Gastroesophageal sphincter (tissue), 3 donors: ENCODE data around the gene PKDCC.

Experiments
- EP300 ChIP-seq: sonication (generic); formaldehyde crosslinking; IDR thresholded peaks from one replicate; pipeline ENCODE4 v1.6.1; 2017; ENCODE audit warnings: antibody characterized with exemption, mild to moderate bottlenecking
- TF ChIP-seq, protein P1 (sequence below), 4 experiments: fragments of 200-600 bp in 2 of 4; fragments of 450-650 bp in 2 of 4; sonication (generic) in 1 of 4; IDR thresholded peaks; one replicate each; pipeline ENCODE4 v1.5.1; 2017 to 2019; ENCODE audit warnings: antibody characterized with exemption in 4 of 4, mild to moderate bottlenecking in 2 of 4, moderate library complexity in 2 of 4

DNA sequence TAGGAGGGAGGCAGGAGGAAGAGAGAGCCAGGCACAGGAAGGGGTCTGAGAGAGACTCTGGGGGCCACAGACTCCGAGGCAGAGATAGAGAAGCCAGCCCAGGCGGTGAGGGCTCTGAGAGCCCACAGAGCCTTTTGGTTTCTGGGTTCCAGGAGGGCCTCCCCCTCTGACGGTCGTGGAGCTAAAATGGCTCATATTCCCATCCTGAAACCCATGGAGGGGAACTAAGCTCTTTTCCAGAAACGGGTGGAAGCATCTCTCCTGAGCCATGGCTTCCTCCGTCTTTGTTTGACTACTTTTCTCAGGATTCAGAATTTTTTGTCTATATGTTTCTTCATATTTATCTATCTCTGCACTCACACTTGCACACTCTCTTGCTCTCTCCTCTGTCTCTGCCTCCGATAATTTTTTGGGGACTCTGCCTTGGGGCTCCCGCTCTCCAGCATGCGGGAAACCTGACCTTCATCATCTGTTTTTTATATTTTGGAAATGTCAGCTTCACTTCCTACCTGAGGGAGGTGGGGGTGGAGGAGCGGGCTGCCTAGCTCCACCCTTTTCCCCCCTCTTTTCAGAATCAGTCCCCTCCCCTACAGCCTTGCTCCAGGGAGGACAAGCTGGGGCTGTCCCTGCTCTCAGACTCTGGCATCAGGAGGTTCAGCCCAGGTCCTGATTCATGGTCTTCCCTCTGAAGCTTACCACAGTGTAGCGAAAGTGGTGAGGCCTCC is 5.0 kb upstream of the PKDCC start:
- TF ChIP-seq, protein P1, sequence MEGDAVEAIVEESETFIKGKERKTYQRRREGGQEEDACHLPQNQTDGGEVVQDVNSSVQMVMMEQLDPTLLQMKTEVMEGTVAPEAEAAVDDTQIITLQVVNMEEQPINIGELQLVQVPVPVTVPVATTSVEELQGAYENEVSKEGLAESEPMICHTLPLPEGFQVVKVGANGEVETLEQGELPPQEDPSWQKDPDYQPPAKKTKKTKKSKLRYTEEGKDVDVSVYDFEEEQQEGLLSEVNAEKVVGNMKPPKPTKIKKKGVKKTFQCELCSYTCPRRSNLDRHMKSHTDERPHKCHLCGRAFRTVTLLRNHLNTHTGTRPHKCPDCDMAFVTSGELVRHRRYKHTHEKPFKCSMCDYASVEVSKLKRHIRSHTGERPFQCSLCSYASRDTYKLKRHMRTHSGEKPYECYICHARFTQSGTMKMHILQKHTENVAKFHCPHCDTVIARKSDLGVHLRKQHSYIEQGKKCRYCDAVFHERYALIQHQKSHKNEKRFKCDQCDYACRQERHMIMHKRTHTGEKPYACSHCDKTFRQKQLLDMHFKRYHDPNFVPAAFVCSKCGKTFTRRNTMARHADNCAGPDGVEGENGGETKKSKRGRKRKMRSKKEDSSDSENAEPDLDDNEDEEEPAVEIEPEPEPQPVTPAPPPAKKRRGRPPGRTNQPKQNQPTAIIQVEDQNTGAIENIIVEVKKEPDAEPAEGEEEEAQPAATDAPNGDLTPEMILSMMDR (IDR thresholded peaks at IDR 0.05) = no peak
- TF ChIP-seq EP300 = no peak
